ENCODE measurements around the gene CES3.

DNA sequence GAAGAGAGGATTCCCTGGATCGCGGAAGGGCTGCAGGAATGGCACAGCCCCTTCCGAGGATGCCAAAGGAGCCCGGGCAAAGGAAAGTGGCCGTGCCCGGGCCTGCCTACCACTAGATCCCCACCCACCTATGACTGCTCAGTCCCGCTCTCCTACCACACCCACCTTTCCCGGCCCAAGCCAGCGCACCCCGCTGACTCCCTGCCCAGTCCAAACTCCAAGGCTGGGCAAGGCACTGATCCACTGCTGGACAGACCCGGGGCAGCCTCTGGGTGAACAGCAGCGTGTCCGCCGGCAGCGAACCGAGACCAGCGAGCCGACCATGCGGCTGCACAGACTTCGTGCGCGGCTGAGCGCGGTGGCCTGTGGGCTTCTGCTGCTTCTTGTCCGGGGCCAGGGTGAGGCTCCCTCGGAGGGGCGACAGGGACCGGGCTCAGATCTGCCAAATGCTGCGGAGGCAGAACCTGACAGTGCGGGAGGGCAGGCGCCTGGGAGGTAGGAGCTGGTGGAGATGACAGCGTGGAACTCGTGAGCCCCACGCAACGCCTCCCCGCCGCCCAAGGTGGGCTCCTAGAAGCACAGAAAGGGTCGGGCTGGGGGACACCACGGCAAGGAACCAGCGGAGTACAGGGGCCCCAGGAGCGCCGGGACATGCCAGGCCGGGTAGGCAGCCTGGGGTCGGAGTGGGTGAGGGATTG, 25.6 kb upstream of the CES3 start, which contains the start of gene CES2:
- TF ChIP-seq, protein P1, sequence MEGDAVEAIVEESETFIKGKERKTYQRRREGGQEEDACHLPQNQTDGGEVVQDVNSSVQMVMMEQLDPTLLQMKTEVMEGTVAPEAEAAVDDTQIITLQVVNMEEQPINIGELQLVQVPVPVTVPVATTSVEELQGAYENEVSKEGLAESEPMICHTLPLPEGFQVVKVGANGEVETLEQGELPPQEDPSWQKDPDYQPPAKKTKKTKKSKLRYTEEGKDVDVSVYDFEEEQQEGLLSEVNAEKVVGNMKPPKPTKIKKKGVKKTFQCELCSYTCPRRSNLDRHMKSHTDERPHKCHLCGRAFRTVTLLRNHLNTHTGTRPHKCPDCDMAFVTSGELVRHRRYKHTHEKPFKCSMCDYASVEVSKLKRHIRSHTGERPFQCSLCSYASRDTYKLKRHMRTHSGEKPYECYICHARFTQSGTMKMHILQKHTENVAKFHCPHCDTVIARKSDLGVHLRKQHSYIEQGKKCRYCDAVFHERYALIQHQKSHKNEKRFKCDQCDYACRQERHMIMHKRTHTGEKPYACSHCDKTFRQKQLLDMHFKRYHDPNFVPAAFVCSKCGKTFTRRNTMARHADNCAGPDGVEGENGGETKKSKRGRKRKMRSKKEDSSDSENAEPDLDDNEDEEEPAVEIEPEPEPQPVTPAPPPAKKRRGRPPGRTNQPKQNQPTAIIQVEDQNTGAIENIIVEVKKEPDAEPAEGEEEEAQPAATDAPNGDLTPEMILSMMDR (conservative IDR thresholded peaks at IDR 0.05; ENCODE audit: low read length): no peak
- TF ChIP-seq EZH2phosphoT487 (IDR thresholded peaks at IDR 0.05; ENCODE audit: borderline replicate concordance, low read depth, low read length): no peak

Data from OCI-LY7 (cell line).